Measurements from ENCODE around the gene RPS16.

RPS16 gene

GRCh38 chr19:39422020-39422419, 13.7 kb downstream of the RPS16 start:
- DNase-seq (ENCODE audit: low read depth, low spot score): no peak

GRCh38 chr19:39420769-39421168, 15.0 kb downstream of the RPS16 start:
- no peak for DNase-seq (ENCODE audit: low read depth, low spot score)

DNA sequence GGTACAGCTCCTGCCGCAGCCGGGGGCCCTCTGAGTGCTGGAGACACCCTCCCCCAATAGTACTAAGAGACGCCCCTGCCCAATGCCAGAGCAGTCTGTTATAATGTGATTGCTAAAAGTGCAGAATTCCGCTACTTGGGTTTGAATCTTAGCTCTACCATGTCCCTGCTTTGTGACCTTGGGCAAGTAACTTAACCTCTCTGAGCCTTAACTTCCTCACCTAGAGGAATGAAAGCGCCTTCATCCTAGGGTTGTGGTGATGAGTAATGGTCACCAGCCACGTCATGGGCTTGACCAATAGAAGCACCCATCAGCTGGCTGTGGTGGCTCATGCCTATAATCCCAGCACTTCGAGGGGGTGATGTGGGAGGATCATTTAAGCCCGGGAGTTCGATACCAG, 16.7 kb downstream of the RPS16 start:
- DNase-seq (ENCODE audit: low read depth, low spot score): no peak

DNA sequence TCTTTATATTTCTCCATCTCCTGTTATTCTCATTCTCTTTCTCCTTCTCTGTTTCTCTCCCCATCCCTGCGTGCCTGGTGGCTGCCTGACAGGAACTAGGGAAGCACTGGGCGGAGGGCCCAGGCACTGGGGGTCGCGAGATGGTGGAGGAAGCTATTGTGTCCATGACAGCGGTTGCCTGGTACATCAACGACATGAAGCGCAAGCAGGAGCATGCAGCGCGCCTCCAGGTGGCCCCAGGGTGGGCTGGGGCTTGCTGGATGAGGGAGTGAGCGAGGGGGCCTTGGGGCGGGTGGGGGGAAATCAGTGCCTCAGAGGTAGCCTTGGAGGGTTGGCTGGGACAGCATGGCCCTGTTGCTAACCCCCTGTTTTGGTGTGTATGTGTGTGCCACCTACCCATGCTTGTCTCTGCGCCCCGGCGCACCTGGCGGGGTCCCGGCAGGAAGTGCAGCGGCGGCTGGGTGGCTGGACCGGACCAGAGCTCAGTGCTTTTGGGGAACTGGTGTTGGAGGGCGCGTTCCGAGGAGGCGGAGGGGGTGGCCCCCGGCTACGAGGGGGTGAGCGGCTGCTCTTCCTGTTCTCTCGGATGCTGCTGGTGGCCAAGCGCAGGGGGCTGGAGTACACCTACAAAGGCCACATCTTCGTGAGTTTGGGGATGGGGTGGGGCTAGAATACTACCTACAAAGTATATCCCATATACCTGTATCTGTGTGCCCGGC, 18.1 kb downstream of the RPS16 start:
- DNase-seq (ENCODE audit: low read depth, low spot score): no peak

GRCh38 chr19:39416152-39417120, 19.3 kb downstream of the RPS16 start:
- no peak for DNase-seq (ENCODE audit: low read depth, low spot score)

GRCh38 chr19:39415111-39416046, 20.4 kb downstream of the RPS16 start:
- no peak for DNase-seq (ENCODE audit: low read depth, low spot score)

DNA sequence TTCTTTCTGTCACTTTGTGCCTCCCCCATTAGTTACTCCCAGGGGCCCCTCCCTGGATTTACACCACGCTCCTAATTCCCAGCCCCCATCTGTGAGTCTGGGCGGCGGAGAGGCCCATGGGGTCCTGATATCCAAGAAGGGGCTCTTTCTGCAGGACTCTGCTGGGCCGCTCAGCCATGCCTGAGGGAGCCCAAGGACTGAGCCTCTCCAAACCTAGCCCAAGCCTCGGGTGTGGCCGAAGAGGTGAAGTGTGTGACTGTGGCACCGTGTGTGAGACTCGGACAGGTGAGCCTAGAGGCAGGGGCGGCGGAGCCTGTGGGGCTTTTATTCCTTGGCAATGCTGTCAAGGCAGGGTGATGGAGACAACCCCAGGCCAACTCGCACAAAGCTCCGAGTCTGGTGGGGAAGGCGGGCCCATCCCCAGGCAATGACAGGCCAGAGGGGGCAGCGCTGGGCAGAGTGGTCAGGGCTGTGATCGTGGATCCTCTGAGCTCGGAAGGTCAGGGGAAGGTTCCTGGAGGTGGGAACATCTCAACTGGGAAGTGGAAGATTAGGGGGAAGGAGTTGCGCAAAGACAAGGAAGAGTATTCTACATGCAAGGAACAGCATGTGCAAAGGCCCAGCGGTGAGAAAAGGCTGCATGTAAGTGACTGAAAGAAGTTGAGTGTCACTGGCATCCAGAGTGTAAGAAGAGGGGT, 21.7 kb downstream of the RPS16 start:
- no peak for DNase-seq (ENCODE audit: low read depth, low spot score)

GRCh38 chr19:39413272-39413910, 22.4 kb downstream of the RPS16 start:
- no peak for DNase-seq (ENCODE audit: low read depth, low spot score)

DNA sequence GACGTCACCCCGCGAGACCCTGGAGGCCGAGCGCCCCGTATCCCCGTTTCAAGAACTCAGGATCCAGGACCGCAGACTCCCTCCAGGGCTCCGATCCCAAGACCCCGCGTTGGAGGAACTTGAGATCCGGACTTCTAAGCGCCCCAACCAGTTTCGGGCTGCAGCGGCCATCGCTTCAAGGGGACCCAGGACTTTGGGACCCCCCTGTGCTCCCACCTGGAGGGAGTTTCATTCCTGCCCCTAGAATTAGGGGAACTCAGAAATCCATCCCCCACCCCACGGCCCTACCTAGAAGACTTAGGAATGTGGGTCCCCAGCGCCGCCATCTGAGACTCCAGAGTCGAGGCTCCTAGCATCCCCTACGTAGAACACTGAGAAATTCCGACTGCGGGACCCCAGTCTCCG, 22.9 kb downstream of the RPS16 start:
- DNase-seq (ENCODE audit: low read depth, low spot score): no peak

DNA sequence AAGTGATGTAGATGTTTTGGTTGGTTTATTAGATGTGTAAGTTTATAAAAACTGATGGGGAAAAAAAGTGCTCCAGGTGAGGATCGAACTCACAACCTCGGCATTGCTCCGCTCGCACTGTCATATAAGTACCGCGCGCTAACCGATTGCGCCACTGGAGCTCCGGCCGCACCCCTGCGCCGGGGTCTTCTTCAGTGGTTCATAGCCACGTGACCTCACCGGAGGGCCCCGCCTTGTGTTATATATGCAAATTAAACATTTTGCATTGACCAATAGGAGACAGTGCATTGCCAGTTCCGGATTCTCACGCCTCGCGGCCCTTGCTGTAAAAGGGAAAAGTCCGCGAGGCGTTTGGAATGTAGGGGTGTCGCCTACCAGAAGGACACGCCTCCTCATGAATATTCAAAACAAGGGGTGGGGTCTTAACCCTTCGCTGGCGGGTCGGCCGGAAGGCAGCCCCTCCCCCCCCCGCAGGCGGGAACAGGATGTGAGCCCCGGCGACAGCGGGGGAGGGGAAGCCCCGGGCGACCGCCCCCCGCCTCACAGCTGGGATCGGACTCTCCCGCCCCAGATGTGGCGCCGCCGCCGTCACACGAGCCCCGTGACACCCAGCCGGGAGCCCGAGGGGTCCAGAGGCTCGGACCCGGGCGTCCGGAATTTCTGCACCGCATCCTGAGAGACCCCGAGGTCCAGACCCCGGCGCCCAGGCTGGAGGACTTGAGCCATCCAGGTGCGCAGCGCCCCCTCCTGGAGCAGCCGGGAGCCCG, 23.5 kb downstream of the RPS16 start, which contains the start of gene PLEKHG2:
Gene PLEKHG2 (plus strand): TSS at position 570 of the 767 bp plus-strand sequence. CDS start 1,418 bp downstream, outside the sequence.
- DNase-seq (ENCODE audit: low read depth, low spot score): peak; percentile 93

DNA sequence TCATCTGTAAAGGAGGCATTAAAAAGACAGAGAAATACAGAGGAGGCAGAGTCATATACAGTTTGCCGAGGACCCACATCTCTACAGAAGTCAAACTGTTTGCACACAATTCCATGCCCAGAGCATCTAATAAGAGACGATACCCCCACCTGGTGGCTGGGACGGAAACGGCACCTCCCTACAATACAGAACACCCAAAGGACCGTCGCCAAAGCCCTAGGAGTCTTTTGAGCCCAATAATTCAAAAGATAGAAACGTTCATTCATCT, 24.0 kb downstream of the RPS16 start:
- DNase-seq (ENCODE audit: low read depth, low spot score): peak; percentile 85

DNA sequence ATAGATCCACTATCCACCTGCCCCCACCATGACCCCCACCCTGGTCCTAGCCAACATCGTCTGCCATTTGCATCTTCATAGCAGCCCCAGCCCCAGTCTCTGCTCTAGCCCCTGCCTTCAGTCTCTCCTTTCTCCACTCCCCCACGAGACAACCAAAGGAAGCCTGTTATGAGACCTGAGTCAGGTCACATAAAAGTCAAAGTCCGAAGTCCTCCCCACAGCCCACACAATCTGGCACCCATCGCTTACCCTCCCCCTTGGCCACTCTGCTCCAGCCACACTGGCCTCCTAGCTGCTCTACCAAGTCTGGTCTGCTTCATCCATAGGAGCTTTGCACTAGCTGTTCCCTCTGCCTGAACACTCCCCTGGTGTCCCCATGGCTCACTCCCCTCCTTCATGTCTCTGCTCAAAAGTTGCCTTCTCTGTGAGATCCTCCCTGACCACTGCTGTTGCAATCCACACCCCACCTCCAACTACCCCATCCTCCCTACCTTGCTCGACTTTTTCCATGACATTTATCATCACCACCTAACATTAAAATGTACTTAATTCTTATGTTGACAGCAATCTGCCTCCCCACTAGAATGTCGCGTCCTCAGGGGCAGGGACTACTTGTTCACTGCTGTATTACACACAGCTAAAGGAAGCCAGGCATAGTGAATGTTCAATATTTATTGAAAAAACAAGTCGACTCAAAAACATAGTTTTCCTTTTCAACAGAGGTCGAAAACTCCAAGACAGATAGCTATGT, 24.5 kb downstream of the RPS16 start:
- DNase-seq (ENCODE audit: low read depth, low spot score): no peak

DNA sequence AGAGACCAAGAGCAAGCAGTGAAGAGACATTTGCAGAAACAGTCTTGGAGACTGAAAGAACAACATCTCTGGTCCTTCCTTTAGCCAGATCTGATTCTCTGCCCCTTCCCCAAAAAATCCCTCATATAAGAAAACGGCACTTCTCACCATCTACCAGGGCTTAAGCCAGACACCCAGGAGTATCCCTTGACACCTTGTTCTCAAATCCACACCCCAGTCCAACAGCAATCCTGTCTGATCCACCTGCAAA, 25.0 kb downstream of the RPS16 start:
- DNase-seq (ENCODE audit: low read depth, low spot score): no peak

DNA sequence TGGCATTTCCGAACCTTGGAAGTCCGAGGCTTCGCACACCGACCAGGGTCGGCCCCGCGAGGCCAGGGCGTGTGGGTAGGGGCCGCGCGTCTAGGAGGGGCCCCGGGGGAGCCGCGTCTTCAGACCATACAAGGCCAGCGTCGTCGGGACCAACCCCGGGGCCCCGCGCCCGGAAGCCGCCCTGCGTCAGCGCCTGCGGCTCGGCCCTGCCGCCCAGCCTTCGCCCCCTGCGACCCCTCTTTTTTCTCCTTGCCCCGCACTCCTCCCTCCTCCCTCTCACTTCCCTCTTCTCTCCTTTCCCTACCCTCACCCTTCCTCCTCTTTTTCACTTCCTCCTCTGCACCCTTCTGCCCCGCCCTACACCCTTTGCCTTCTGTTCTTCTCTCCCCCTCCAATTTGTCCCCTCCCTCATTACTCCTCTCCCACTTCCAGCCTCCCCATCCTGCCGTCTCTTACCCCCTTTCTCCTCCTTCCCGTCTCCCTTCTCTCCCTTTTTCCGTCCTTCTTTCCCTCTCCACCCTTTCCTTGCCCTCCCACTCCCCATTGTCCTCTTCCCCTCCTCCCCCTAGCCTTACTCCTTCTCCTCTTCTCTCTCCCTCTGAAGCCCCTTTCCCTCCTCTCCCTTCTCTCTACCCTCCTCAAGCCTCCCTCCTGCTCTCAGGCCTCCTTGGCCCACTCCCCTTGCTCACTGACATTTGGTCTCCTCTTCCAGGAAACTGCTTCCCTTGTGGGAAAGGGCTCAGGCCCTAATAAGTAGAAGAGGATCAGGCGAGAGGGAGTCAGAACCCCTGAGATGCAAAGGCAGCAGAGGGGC, 25.5 kb downstream of the RPS16 start:
- DNase-seq (ENCODE audit: low read depth, low spot score): no peak

- peak; percentile 73 for DNase-seq (ENCODE audit: low read depth, low spot score)
Observed at GRCh38 chr19:39409208-39410016, 26.3 kb downstream of the RPS16 start.

DNA sequence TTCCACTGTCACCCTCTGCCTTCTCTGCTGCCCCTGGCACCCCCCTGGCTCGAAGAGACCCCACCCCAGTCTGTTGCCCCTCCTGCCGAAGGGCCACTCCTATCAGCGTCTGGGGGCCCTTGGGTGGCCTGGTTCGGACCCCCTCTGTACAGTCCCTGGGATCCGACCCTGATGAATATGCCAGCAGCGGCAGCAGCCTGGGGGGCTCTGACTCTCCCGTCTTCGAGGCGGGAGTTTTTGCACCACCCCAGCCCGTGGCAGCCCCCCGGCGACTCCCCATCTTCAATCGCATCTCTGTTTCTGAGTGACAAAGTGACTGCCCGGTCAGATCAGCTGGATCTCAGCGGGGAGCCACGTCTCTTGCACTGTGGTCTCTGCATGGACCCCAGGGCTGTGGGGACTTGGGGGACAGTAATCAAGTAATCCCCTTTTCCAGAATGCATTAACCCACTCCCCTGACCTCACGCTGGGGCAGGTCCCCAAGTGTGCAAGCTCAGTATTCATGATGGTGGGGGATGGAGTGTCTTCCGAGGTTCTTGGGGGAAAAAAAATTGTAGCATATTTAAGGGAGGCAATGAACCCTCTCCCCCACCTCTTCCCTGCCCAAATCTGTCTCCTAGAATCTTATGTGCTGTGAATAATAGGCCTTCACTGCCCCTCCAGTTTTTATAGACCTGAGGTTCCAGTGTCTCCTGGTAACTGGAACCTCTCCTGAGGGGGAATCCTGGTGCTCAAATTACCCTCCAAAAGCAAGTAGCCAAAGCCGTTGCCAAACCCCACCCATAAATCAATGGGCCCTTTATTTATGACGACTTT, 27.1 kb downstream of the RPS16 start:
- no peak for DNase-seq (ENCODE audit: low read depth, low spot score)
